HepG2 (cell line): Measurements from ENCODE around the gene PARP11. TPM values are rescaled to one million over a fixed set of nuclear protein-coding genes. Genes with fewer than 3 reads are reported as not detected.

Source experiments
- ATAC-seq: fragments of 200-7000 bp; cut with Tn5 transposase; 3 replicates; pipeline ENCODE4 v1.9.1; 2020; ENCODE audit warnings: mild to moderate bottlenecking, moderate library complexity
- BruUV-seq: library from RNA; stranded (reverse); fragments of 400-500 nt; replicated peaks from 2 replicates; lab custom pipeline; 2021; lab: Mats Ljungman, UMichigan
- CTCF ChIA-PET: fragments of 300-600 bp; formaldehyde crosslinking; extraction: SDS; loops from one replicate; lab custom pipeline; 2021; ENCODE audit warnings: low total read pairs, inconsistent platforms, low intra/inter-chr PET ratio; lab: Yijun Ruan, JAX
- POLR2A ChIA-PET: fragments of 350-600 bp; sonication (Branson Sonifier 250); formaldehyde crosslinking; loops from one replicate; lab custom pipeline; 2020; ENCODE audit warnings: antibody characterized with exemption, inconsistent platforms; lab: Yijun Ruan, JAX
- DNase-seq: peaks from one replicate; pipeline ENCODE4 v3.0.0-alpha.2; 2015; ENCODE audit warnings: low spot score
- FAIRE-seq: peaks from 3 replicates; lab custom pipeline; 2011; peaks lifted over from hg19 to GRCh38; lab: Jason Lieb, UNC
- H2AFZ ChIP-seq: one replicate; pipeline ENCODE4 v1.6.1; 2011; ENCODE audit warnings: low read length, inconsistent platforms
- H3K27ac ChIP-seq: fragments of 300-600 bp; 3 replicates; pipeline ENCODE4 v1.8.0; 2011; ENCODE audit warnings: mixed run types, mild to moderate bottlenecking, mixed read lengths, low read length, inconsistent platforms; ENCODE audit not compliant: insufficient read depth; ENCODE audit errors: extremely low read length
- H3K27me3 ChIP-seq, 2 experiments: fragments of 200-600 bp in 1 of 2; 2 replicates in 1 of 2; 3 replicates in 1 of 2; pipeline versions ENCODE4 v1.6.0 to v1.8.0; 2011; ENCODE audit warnings: low read length in 2 of 2, mild to moderate bottlenecking in 2 of 2, moderate library complexity in 2 of 2, inconsistent platforms in 1 of 2; ENCODE audit not compliant: insufficient read depth in 2 of 2, control insufficient read depth in 1 of 2
- H3K36me3 ChIP-seq, 2 experiments: fragments of 200-600 bp in 1 of 2; replicated peaks in 1 of 2; 2 replicates in 1 of 2; 3 replicates in 1 of 2; pipeline versions ENCODE4 v1.5.1 to v1.8.0; 2011; ENCODE audit warnings: low read length in 2 of 2, inconsistent platforms in 1 of 2; ENCODE audit not compliant: insufficient read depth in 2 of 2, control insufficient read depth in 1 of 2
- H3K4me1 ChIP-seq: 2 replicates; pipeline ENCODE4 v1.5.1; 2012; ENCODE audit warnings: low read length, inconsistent platforms; ENCODE audit not compliant: insufficient read depth
- H3K4me2 ChIP-seq: 2 replicates; pipeline ENCODE4 v1.6.0; 2011; ENCODE audit warnings: low read depth, low read length, inconsistent platforms
- H3K4me3 ChIP-seq, 3 experiments: fragments of 200-600 bp in 1 of 3; sonication (generic), shearing (Covaris generic) in 1 of 3; replicated peaks in 1 of 3; 2 replicates each; pipeline ENCODE4 v1.5.1; 2011 to 2016; ENCODE audit warnings: low read length in 3 of 3, inconsistent platforms in 2 of 3, low read depth in 2 of 3, mild to moderate bottlenecking in 2 of 3, control low read depth in 1 of 3, mixed read lengths in 1 of 3; ENCODE audit not compliant: insufficient read depth in 1 of 3
- H3K79me2 ChIP-seq: one replicate; pipeline ENCODE4 v1.6.1; 2011; ENCODE audit warnings: low read length, inconsistent platforms; ENCODE audit not compliant: insufficient read depth
- H3K9ac ChIP-seq: 2 replicates; pipeline ENCODE4 v1.6.0; 2011; ENCODE audit warnings: mild to moderate bottlenecking, low read depth, low read length, inconsistent platforms; ENCODE audit not compliant: insufficient read depth
- H3K9me3 ChIP-seq: 2 replicates; pipeline ENCODE4 v1.5.1; 2012; ENCODE audit warnings: mild to moderate bottlenecking, low read length
- H4K20me1 ChIP-seq: 2 replicates; pipeline ENCODE4 v1.6.0; 2011; ENCODE audit warnings: inconsistent platforms, mild to moderate bottlenecking, low read length, moderate library complexity; ENCODE audit not compliant: insufficient read depth
- HES4 ChIP-seq: sonication (generic); formaldehyde crosslinking; IDR thresholded peaks from 2 replicates; pipeline ENCODE4 v1.9.0; 2021; ENCODE audit warnings: mild to moderate bottlenecking, missing genetic modification reagents, borderline replicate concordance
- MIER3 ChIP-seq: IDR thresholded peaks from 2 replicates; pipeline ENCODE4 v1.6.1; 2016; ENCODE audit warnings: missing compliant biosample characterization, borderline replicate concordance
- PCBP2 ChIP-seq: fragments of 200-400 bp; formaldehyde crosslinking; optimal IDR thresholded peaks from 2 replicates; pipeline ENCODE3; 2018; ENCODE audit warnings: low read length, low read depth; ENCODE audit not compliant: poor library complexity, severe bottlenecking
- PRPF4 ChIP-seq: fragments of 200-400 bp; formaldehyde crosslinking; IDR thresholded peaks from 2 replicates; pipeline ENCODE4 v1.6.1; 2016; ENCODE audit warnings: low read length, low read depth; ENCODE audit not compliant: poor library complexity, severe bottlenecking
- ZBTB43 ChIP-seq: sonication (generic); formaldehyde crosslinking; conservative IDR thresholded peaks from 2 replicates; pipeline ENCODE4 v1.4.0; 2020; ENCODE audit warnings: missing genetic modification reagents
- ZKSCAN1 ChIP-seq: fragments of 150-350 bp; IDR thresholded peaks from 2 replicates; pipeline ENCODE4 v1.6.1; 2014; ENCODE audit warnings: low read length
- ZNF136 ChIP-seq: sonication (generic); formaldehyde crosslinking; IDR thresholded peaks from 2 replicates; pipeline ENCODE4 v1.8.1; 2022; ENCODE audit warnings: low read depth, mild to moderate bottlenecking, moderate library complexity, missing genetic modification reagents
- ZNF557 ChIP-seq: sonication (generic); formaldehyde crosslinking; IDR thresholded peaks from 2 replicates; pipeline ENCODE4 v1.4.0; 2020; ENCODE audit warnings: missing genetic modification reagents
- ZSCAN30 ChIP-seq: sonication (generic); formaldehyde crosslinking; IDR thresholded peaks from 2 replicates; pipeline ENCODE4 v1.5.0; 2020; ENCODE audit warnings: mild to moderate bottlenecking, missing genetic modification reagents
- in situ Hi-C: cut with HindIII; loops from 2 replicates; pipeline ENCODE4 v1.10.0; 2017; ENCODE audit warnings: low pct_unique_long_range_greater_than_20kb; ENCODE audit not compliant: extremely low pct_ligation_motif_present
- intact Hi-C: fragments of 100-400 bp; cut with micrococcal nuclease; formaldehyde crosslinking; loops from one replicate; pipeline ENCODE4 v1.10.0; 2022; ENCODE audit not compliant: unreplicated experiment
- polyA plus RNA-seq, 8 experiments: library from polyadenylated mRNA; depleted of rRNA in 3 of 8; stranded (reverse) in 7 of 8; unstranded in 1 of 8; fragments of >200 nt; fragmentation: Illumina TruSeq in 4 of 8; extraction: Trizol in 4 of 8; gene quantifications; 2 replicates each; pipeline versions ENCODE4 v1.2.1 to v1.2.3, GENCODE V29; 2011 to 2016; ENCODE audit warnings: low read depth in 4 of 8, missing spikeins in 1 of 8, mixed read lengths in 1 of 8; ENCODE audit not compliant: insufficient read depth in 1 of 8
- total RNA-seq, 5 experiments: library from RNA; depleted of rRNA; stranded (reverse); fragments of >200 nt; fragmentation: Illumina TruSeq; extraction: Trizol; gene quantifications; 2 replicates each; pipeline ENCODE4 v1.2.3, GENCODE V29; 2016; ENCODE audit warnings: low read depth in 1 of 5
- TF ChIP-seq, protein P1 (sequence below): sonication (generic); formaldehyde crosslinking; IDR thresholded peaks from 2 replicates; pipeline ENCODE4 v1.5.0; 2020; ENCODE audit warnings: missing genetic modification reagents, mild to moderate bottlenecking, borderline replicate concordance
- TF ChIP-seq, protein P2 (sequence below): IDR thresholded peaks from 2 replicates; pipeline ENCODE4 v1.6.1; 2016; ENCODE audit warnings: mild to moderate bottlenecking, missing biosample characterization, missing genetic modification reagents
- TF ChIP-seq, protein P3 (sequence below): sonication (generic); formaldehyde crosslinking; IDR thresholded peaks from 2 replicates; pipeline ENCODE4 v1.4.0; 2020; ENCODE audit warnings: mild to moderate bottlenecking, missing genetic modification reagents

The PARP11 gene
- total and polyA plus RNA-seq, 2 of the 13 experiments (the other 11 are each of a cell fraction or from before 2014, with no cell fraction given), result 4.0 to 7.6 TPM

GRCh38 chr12:3902921-3903320 is 29.7 kb upstream of the PARP11 start:
- H3K9ac ChIP-seq, result no peak overlapping the region
- no peak for ATAC-seq
- H3K27ac ChIP-seq, result no peak overlapping the region
- ChIA-PET POLR2A (no interaction called here), CTCF (no interaction called here)
- H3K79me2 ChIP-seq, result no peaks in the 10 kb centered on the region
- in situ Hi-C loops (no loop called here), intact Hi-C loops (no loop called here)
- H3K4me1 ChIP-seq, result no peaks in the 10 kb centered on the region
- H3K9me3 ChIP-seq, result no peaks in the 10 kb centered on the region
- DNase-seq, result no peak
- H3K4me3 ChIP-seq, result no peak overlapping the region
- no peak overlapping the region for H2AFZ ChIP-seq
- no peaks in the 10 kb centered on the region for H3K36me3 ChIP-seq
- no peak overlapping the region for H3K4me2 ChIP-seq
- H3K27me3 ChIP-seq, result peaks cover under 1 to 1% of the 10 kb centered on the region in 2 experiments; a peak in 1 of 5 replicates
- TF ChIP-seq MIER3, result no peak
- TF ChIP-seq ZSCAN30 (CRISPR knock-in tag), result no peak
- TF ChIP-seq, protein P1, sequence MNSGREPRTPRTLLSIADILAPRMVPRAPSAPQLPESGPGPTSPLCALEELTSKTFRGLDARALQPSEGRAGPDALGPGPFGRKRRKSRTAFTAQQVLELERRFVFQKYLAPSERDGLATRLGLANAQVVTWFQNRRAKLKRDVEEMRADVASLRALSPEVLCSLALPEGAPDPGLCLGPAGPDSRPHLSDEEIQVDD (CRISPR knock-in tag), result no peak
- TF ChIP-seq, all 625 proteins: peak for 0
- no peaks in the 10 kb centered on the region for H4K20me1 ChIP-seq
- FAIRE-seq, result no peak
- no TSS peak for BruUV-seq

DNA sequence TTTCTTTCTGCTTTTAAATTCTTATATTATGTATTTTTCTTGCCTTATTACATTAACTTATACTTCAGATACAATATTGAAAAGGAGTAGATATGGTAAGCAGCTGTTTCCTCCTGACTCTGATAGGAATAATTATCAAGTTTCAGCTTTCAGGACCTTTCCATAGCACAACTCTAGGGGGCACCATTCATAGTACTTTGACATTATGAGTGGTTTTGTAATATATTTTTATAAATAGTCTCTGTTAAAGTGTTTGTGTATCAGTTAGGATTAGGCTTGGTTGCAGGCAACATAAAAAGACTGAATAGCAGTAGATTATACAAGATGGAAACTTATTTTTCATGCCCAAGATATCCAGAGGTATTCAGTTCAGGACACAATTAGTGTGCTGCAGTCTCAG is 27.9 kb upstream of the PARP11 start:
- no peak for TF ChIP-seq PRPF4
- TF ChIP-seq ZNF557, result no peak
- no peak for TF ChIP-seq PCBP2
- TF ChIP-seq, protein P2, sequence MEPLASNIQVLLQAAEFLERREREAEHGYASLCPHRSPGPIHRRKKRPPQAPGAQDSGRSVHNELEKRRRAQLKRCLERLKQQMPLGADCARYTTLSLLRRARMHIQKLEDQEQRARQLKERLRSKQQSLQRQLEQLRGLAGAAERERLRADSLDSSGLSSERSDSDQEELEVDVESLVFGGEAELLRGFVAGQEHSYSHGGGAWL (CRISPR knock-in tag), result no peak
- no peak for TF ChIP-seq ZNF136 (CRISPR knock-in tag)
- TF ChIP-seq ZBTB43 (CRISPR knock-in tag), result no peak
- TF ChIP-seq ZKSCAN1, result no peak
- no peak for TF ChIP-seq HES4 (CRISPR knock-in tag)
- TF ChIP-seq, protein P3, sequence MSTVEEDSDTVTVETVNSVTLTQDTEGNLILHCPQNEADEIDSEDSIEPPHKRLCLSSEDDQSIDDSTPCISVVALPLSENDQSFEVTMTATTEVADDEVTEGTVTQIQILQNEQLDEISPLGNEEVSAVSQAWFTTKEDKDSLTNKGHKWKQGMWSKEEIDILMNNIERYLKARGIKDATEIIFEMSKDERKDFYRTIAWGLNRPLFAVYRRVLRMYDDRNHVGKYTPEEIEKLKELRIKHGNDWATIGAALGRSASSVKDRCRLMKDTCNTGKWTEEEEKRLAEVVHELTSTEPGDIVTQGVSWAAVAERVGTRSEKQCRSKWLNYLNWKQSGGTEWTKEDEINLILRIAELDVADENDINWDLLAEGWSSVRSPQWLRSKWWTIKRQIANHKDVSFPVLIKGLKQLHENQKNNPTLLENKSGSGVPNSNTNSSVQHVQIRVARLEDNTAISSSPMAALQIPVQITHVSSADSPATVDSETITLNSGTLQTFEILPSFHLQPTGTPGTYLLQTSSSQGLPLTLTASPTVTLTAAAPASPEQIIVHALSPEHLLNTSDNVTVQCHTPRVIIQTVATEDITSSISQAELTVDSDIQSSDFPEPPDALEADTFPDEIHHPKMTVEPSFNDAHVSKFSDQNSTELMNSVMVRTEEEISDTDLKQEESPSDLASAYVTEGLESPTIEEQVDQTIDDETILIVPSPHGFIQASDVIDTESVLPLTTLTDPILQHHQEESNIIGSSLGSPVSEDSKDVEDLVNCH (CRISPR knock-in tag), result no peak
- Histone ChIP-seq H3K9me3 (no peaks in the 10 kb centered on the region), H3K79me2 (no peaks in the 10 kb centered on the region), H3K4me2 (no peak overlapping the region), H2AFZ (no peak overlapping the region), H4K20me1 (no peaks in the 10 kb centered on the region), H3K9ac (no peak overlapping the region), H3K27ac (no peak overlapping the region), H3K4me1 (no peaks in the 10 kb centered on the region), H3K27me3 (0 out of 5 replicates have a peak, but pooled peaks cover 0 to 1% of the 10 kb centered on the region in 2 experiments), H3K36me3 (no peaks in the 10 kb centered on the region), H3K4me3 (no peak overlapping the region)
- POLR2A ChIA-PET, result no interaction called here
- in situ Hi-C loops, result no loop called here
- intact Hi-C loops, result no loop called here
- no peak for DNase-seq
- BruUV-seq, result no TSS peak
- CTCF ChIA-PET, result no interaction called here
- ATAC-seq, result no peak
- FAIRE-seq, result no peak
